GM10248 (cell line): Measurements from ENCODE around the gene OR8D2.

ENCODE experiments used
- CTCF ChIA-PET: fragments of 300-600 bp; sonication (Branson Sonifier 250); formaldehyde crosslinking; extraction: SDS; loops from one replicate; lab custom pipeline; 2021; ENCODE audit warnings: antibody characterized with exemption; lab: Yijun Ruan, JAX
- POLR2A ChIA-PET: fragments of 350-650 bp; sonication (Branson Sonifier 250); formaldehyde crosslinking; extraction: SDS; loops from one replicate; lab custom pipeline; 2020; ENCODE audit warnings: antibody characterized with exemption; lab: Yijun Ruan, JAX
- DNase-seq: peaks from one replicate; pipeline ENCODE4 v3.0.0; 2012; ENCODE audit errors: extremely low spot score
- TF ChIP-seq, protein P1 (sequence below): IDR thresholded peaks from 2 replicates; pipeline ENCODE4 v1.5.1; 2012; ENCODE audit warnings: mild to moderate bottlenecking, low read depth; ENCODE audit errors: extremely low read depth, missing control alignments, control extremely low read depth

The OR8D2 gene

DNA sequence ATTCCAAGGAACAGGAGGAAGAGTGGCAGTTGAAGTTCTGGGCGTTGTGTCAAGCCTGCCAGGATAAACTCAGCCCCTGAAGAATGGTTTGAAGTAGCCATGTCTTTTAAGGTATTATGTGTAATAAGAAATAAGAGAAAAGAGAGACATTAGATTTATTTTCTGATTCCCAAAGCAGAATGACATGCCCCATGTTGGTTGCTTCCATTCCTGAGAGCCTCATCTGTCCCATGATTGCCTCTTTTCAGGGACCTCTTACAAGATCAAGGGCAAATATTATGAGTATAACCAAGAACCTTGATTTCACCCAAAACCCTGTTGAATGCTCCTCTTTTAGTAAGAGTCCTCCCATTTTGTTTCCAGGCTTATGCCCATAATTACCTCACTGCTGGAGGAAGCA is at the start of gene OR8D2:
Gene OR8D2 (minus strand): TSS at position 101 of the 400 bp plus-strand sequence. CDS start 0 bp downstream, at position 101.
- CTCF ChIA-PET = no interaction called here
- TF ChIP-seq, protein P1, sequence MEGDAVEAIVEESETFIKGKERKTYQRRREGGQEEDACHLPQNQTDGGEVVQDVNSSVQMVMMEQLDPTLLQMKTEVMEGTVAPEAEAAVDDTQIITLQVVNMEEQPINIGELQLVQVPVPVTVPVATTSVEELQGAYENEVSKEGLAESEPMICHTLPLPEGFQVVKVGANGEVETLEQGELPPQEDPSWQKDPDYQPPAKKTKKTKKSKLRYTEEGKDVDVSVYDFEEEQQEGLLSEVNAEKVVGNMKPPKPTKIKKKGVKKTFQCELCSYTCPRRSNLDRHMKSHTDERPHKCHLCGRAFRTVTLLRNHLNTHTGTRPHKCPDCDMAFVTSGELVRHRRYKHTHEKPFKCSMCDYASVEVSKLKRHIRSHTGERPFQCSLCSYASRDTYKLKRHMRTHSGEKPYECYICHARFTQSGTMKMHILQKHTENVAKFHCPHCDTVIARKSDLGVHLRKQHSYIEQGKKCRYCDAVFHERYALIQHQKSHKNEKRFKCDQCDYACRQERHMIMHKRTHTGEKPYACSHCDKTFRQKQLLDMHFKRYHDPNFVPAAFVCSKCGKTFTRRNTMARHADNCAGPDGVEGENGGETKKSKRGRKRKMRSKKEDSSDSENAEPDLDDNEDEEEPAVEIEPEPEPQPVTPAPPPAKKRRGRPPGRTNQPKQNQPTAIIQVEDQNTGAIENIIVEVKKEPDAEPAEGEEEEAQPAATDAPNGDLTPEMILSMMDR = no peak
- DNase-seq = no peak
- POLR2A ChIA-PET = no interaction called here

DNA sequence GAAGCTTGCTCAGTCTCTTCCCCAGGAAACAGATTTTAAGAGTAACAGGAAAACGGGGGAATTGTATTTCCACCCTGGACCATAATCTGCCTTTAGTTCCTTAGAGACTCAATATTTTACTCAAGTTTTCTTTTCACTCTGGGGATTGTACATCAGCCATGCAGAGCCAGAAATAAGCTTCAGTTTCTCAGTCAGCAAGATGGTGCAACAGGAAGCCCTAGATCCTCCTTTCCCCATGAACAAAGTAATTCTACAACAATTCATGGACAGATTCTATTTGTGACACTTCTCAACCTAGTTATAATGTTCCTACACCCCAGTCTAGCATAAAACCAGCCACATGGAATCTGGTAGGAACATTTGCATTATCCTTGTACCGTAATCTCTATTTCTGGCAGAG is 39.6 kb upstream of the OR8D2 start:
- TF ChIP-seq, protein P1 = no peak
- CTCF ChIA-PET = interaction anchor here (1.1 kb wide), 1 partner anchor 16 kb away, joined by 4 read pairs; no protein-coding TSS in a partner anchor
- DNase-seq = no peak
- POLR2A ChIA-PET = no interaction called here

DNA sequence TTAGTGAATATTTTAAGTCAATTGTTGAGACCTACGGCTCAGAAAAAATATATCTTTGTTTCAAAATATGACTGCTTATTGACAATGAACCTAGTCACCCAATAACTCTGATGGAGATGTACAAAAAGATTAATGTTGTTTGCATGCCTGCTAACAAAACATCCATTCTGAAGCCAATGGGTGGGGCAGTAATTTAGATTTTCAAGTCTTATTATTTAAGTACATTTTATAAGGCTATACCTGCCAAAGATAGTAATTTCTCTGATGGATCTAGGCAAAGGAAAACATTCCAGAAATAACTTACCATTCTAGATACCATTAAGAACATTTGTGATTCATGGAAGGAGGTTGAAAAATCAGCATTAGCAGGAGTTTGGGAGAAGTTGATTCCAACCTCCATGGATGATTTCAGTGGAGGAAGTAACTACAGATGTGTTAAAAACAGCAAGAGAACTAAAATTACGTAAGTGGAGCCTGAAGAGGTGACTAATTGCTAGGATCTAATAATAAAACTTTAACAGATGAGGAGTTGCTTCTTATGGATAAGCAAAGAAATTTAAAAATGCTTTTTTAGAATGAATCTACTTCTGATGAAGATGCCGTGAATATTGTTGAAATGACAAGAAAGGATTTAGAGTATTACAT is 26.4 kb upstream of the OR8D2 start:
- DNase-seq = no peak
- ChIA-PET POLR2A (no interaction called here), CTCF (no interaction called here)
- TF ChIP-seq, protein P1 = no peak

DNA sequence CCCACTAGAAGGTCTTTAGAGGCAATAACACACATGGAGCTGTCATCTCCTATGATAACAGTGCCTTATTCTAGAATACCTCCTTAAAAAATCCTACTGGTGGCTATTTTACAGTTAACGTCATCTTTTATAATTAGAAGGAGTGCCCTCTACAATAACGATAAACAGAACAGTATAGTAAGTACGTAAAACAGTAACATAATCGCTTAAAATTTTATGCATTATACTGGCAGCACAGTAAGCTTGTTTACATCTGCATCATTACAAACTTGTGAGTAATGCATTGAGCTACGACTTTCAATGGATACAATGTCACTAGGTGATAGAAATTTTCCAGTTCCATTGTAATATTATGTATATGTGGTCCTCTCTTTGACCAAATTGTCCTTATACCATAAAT is 24.3 kb upstream of the OR8D2 start:
- DNase-seq = no peak
- POLR2A ChIA-PET = no interaction called here
- TF ChIP-seq, protein P1 = no peak
- CTCF ChIA-PET = interaction anchor here (1.0 to 1.5 kb wide), 3 partner anchors 15 to 61 kb away, joined by 3 to 5 read pairs (median 4); no protein-coding TSS in a partner anchor

DNA sequence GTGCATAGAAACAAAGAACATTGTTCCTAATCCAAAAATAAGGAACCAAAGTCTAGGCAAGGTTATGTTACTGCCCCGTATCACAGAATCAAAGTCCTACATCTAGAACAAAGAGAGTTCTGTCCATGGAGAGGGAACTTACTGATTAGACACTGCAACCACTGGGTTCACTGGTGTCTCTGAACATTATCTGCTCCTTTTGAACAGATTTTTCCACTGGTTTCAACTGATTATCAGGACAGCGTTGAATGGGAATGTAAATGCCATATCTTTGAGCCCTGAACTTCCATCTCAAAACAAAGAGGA is 20.1 kb upstream of the OR8D2 start:
- ChIA-PET CTCF (no interaction called here), POLR2A (no interaction called here)
- TF ChIP-seq, protein P1 = no peak
- no peak for DNase-seq

DNA sequence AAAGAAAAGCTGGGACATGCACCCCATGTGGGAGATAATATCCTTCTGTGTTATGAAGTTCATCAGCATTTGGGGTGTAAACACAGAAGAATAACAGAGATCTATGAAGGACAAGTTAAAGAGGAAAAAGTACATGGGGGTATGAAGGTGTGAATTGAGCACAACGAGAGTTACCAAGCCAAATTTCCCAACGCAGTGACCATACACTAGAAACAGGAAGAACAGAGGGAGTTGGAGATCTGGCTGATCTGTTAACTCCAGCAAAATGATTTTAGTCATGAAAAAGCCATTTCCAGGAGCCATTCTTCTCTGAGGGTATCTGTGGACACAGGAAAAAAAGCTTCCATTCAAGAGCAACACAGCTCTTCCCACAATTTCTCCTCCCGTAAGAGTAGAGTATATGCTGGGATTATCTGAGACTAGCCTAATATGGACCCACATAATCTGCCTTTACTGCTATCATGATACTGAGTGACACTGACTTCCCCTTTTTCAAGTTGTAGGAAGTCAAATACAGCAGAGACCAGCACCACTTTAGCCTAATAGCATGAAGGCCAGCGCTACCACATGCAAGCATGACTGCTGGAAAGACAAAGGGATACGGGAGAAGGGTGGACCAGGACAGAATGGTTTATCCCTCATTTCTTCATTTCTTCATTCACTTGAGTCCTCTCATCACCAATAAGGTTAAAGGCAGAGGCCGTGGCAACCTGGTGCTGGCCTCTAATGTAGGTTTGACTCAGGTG is 19.6 kb upstream of the OR8D2 start:
- TF ChIP-seq, protein P1 = no peak
- CTCF ChIA-PET = no interaction called here
- POLR2A ChIA-PET = no interaction called here
- no peak for DNase-seq
